K562 (cell line): ENCODE measurements around the gene RSPH6A. TPM values are rescaled to one million over a fixed set of nuclear protein-coding genes. Genes with fewer than 3 reads are reported as not detected.

Experiments used
- ATAC-seq: fragments of 200-7000 bp; cut with Tn5 transposase; 3 replicates; pipeline ENCODE4 v1.9.1; 2020; ENCODE audit warnings: moderate library complexity
- BruUV-seq: library from RNA; stranded (reverse); fragments of 400-500 nt; replicated peaks from 2 replicates; lab custom pipeline; 2021; lab: Mats Ljungman, UMichigan
- CTCF ChIA-PET: fragments of 300-600 bp; formaldehyde crosslinking; extraction: SDS; loops from one replicate; lab custom pipeline; 2021; ENCODE audit warnings: low intra/inter-chr PET ratio; lab: Yijun Ruan, JAX
- POLR2A ChIA-PET: fragments of 300-600, 350-650 bp; sonication (Branson Sonifier 250); formaldehyde crosslinking; extraction: SDS; loops from one replicate; lab custom pipeline; 2021; ENCODE audit warnings: antibody characterized with exemption, inconsistent platforms; lab: Yijun Ruan, JAX
- DNase-seq, 4 experiments: peaks; one replicate each; pipeline versions ENCODE4 v3.0.0 to v3.0.0-alpha.2; 2011 to 2018; ENCODE audit warnings: low spot score in 3 of 4, mixed read lengths in 3 of 4; ENCODE audit errors: extremely low read depth in 1 of 4
- FAIRE-seq: peaks from 2 replicates; lab custom pipeline; 2011; peaks lifted over from hg19 to GRCh38; lab: Jason Lieb, UNC
- H2AFZ ChIP-seq: 2 replicates; pipeline ENCODE4 v1.6.0; 2011; ENCODE audit warnings: low read depth, low read length, control low read depth, inconsistent platforms
- H3K27ac ChIP-seq: fragments of 200-600 bp; 3 replicates; pipeline ENCODE4 v1.8.0; 2011; ENCODE audit warnings: low read depth, mild to moderate bottlenecking, control low read depth, inconsistent platforms, low read length, moderate library complexity, mixed read lengths; ENCODE audit errors: extremely low read depth
- H3K27me3 ChIP-seq, 2 experiments: fragments of 300-600 bp in 1 of 2; 2 replicates in 1 of 2; 3 replicates in 1 of 2; pipeline versions ENCODE4 v1.6.0 to v1.8.0; 2011; ENCODE audit warnings: inconsistent platforms in 2 of 2, low read length in 2 of 2, mild to moderate bottlenecking in 1 of 2, mixed read lengths in 1 of 2, moderate library complexity in 1 of 2; ENCODE audit not compliant: control insufficient read depth in 2 of 2, insufficient read depth in 2 of 2
- H3K36me3 ChIP-seq: fragments of 300-600 bp; 3 replicates; pipeline ENCODE4 v1.8.0; 2011; ENCODE audit warnings: mild to moderate bottlenecking, low read length, inconsistent platforms; ENCODE audit not compliant: control insufficient read depth, insufficient read depth
- H3K4me1 ChIP-seq, 2 experiments: fragments of 200-600 bp in 1 of 2; replicated peaks in 1 of 2; 2 replicates in 1 of 2; 3 replicates in 1 of 2; pipeline versions ENCODE4 v1.5.1 to v1.8.0; 2011; ENCODE audit warnings: inconsistent platforms in 2 of 2, low read length in 2 of 2, mild to moderate bottlenecking in 1 of 2, mixed read lengths in 1 of 2, moderate library complexity in 1 of 2; ENCODE audit not compliant: control insufficient read depth in 2 of 2, insufficient read depth in 2 of 2
- H3K4me2 ChIP-seq: 2 replicates; pipeline ENCODE4 v1.6.1; 2011; ENCODE audit warnings: low read length, control low read depth, inconsistent platforms, mixed read lengths; ENCODE audit not compliant: insufficient read depth
- H3K4me3 ChIP-seq: fragments of 200-600 bp; sonication (generic), shearing (Covaris generic); 2 replicates; pipeline ENCODE4 v1.5.1; 2016; ENCODE audit warnings: control low read depth, inconsistent platforms
- H3K79me2 ChIP-seq: fragments of 200-600 bp; 3 replicates; pipeline ENCODE4 v1.8.0; 2011; ENCODE audit warnings: low read length, inconsistent platforms; ENCODE audit not compliant: control insufficient read depth, insufficient read depth
- H3K9ac ChIP-seq, 2 experiments: 2 replicates each; pipeline versions ENCODE4 v1.6.0 to v1.6.1; 2011; ENCODE audit warnings: low read depth in 2 of 2, low read length in 2 of 2, control low read depth in 1 of 2, inconsistent platforms in 1 of 2, mild to moderate bottlenecking in 1 of 2, mixed read lengths in 1 of 2; ENCODE audit not compliant: insufficient read depth in 1 of 2
- H3K9me1 ChIP-seq: one replicate; pipeline ENCODE4 v1.6.0; 2011; ENCODE audit warnings: inconsistent platforms, mild to moderate bottlenecking, low read length, moderate library complexity; ENCODE audit not compliant: control insufficient read depth, insufficient read depth
- H3K9me3 ChIP-seq: replicated peaks from 2 replicates; pipeline ENCODE4 v1.5.1; 2011; ENCODE audit warnings: low read depth, low read length, inconsistent platforms; ENCODE audit not compliant: control insufficient read depth, insufficient read depth
- H4K20me1 ChIP-seq: replicated peaks from 2 replicates; pipeline ENCODE4 v1.6.1; 2011; ENCODE audit warnings: low read length, inconsistent platforms, mixed read lengths; ENCODE audit not compliant: control insufficient read depth, insufficient read depth
- EGR1 ChIP-seq: fragments of 450-650 bp; conservative IDR thresholded peaks from 2 replicates; pipeline ENCODE4 v1.6.1; 2017; ENCODE audit warnings: mild to moderate bottlenecking
- FOXP1 ChIP-seq: sonication (generic); formaldehyde crosslinking; IDR thresholded peaks from 2 replicates; pipeline ENCODE4 v1.8.0; 2022; ENCODE audit warnings: mild to moderate bottlenecking, missing genetic modification reagents
- POLR2G ChIP-seq: fragments of 200-400 bp; formaldehyde crosslinking; IDR thresholded peaks from 2 replicates; pipeline ENCODE4 v1.6.1; 2017; ENCODE audit warnings: low read depth, mild to moderate bottlenecking, antibody characterized with exemption, low read length, moderate library complexity
- PURB ChIP-seq: sonication (generic); formaldehyde crosslinking; IDR thresholded peaks from 2 replicates; pipeline ENCODE4 v1.9.0; 2021; ENCODE audit warnings: low read depth, mild to moderate bottlenecking, missing genetic modification reagents
- TAF1 ChIP-seq: IDR thresholded peaks from 2 replicates; pipeline ENCODE4 v1.6.1; 2011; ENCODE audit warnings: mild to moderate bottlenecking, low read length, moderate library complexity; ENCODE audit not compliant: insufficient read depth, control insufficient read depth, severe bottlenecking; ENCODE audit errors: extremely low read depth
- ZBTB1 ChIP-seq: sonication (generic); formaldehyde crosslinking; IDR thresholded peaks from 2 replicates; pipeline ENCODE4 v1.8.1; 2023; ENCODE audit warnings: missing genetic modification reagents, low read depth, mild to moderate bottlenecking, borderline replicate concordance
- WGBS: fragments of 100-300 bp; shearing (Covaris generic); methylation state at CpG from one replicate; pipeline ENCODE4 v1.1.6; 2016; ENCODE audit warnings: low coverage, mixed read lengths; ENCODE audit not compliant: insufficient coverage; ENCODE audit errors: missing lambda C conversion rate; 5-methylcytosine and 5-hydroxymethylcytosine counted together
- in situ Hi-C: fragments of 300-500 bp; cut with MboI; formaldehyde crosslinking; loops from 4 replicates; pipeline ENCODE4 v1.15.0; 2018; ENCODE audit warnings: inconsistent platforms, mixed read lengths
- intact Hi-C: fragments of 100-400 bp; cut with micrococcal nuclease; formaldehyde crosslinking; loops from 2 replicates; pipeline ENCODE4 v1.14.2; 2022
- polyA plus RNA-seq, 8 experiments: library from polyadenylated mRNA; depleted of rRNA in 4 of 8; stranded (reverse) in 5 of 8; unstranded in 3 of 8; fragments of >200 nt; fragmentation: Nextera tagmentation in 2 of 8; fragmentation: Illumina TruSeq in 1 of 8; extraction: Ambion mirVana in 2 of 8; extraction: Trizol in 1 of 8; gene quantifications; 2 replicates each; pipeline versions ENCODE4 v1.2.1 to v1.2.3, GENCODE V29; 2011 to 2014; ENCODE audit warnings: inconsistent platforms in 1 of 8, missing spikeins in 1 of 8
- total RNA-seq, 7 experiments: library from RNA; depleted of rRNA in 6 of 7; stranded (reverse); fragments of >200 nt in 6 of 7; fragmentation: Illumina TruSeq in 2 of 7; extraction: Trizol in 2 of 7; gene quantifications; 2 replicates each; pipeline versions ENCODE4 v1.2.1 to v1.2.3, GENCODE V29; 2011 to 2021; ENCODE audit warnings: low replicate concordance in 1 of 7
- TF ChIP-seq, protein P1 (sequence below): fragments of 250-450 bp; sonication (Bioruptor Pico); IDR thresholded peaks from 2 replicates; pipeline ENCODE4 v1.8.0; 2021; ENCODE audit warnings: moderate library complexity, mild to moderate bottlenecking, inconsistent platforms
- TF ChIP-seq, protein P2 (sequence below): sonication (generic); formaldehyde crosslinking; IDR thresholded peaks from 2 replicates; pipeline ENCODE4 v1.8.1; 2023; ENCODE audit warnings: mild to moderate bottlenecking, missing genetic modification reagents, moderate library complexity
- TF ChIP-seq, protein P3 (sequence below): fragments of 250-450 bp; sonication (Bioruptor Pico); IDR thresholded peaks from 2 replicates; pipeline ENCODE4 v1.5.0; 2022; ENCODE audit warnings: mild to moderate bottlenecking

Gene RSPH6A
- total and polyA plus RNA-seq, 9 of the 15 experiments (the other 6 are each of a cell fraction or from before 2014, with no cell fraction given), result 0.03 to 0.15 (median 0.07) TPM; not detected in 5

DNA sequence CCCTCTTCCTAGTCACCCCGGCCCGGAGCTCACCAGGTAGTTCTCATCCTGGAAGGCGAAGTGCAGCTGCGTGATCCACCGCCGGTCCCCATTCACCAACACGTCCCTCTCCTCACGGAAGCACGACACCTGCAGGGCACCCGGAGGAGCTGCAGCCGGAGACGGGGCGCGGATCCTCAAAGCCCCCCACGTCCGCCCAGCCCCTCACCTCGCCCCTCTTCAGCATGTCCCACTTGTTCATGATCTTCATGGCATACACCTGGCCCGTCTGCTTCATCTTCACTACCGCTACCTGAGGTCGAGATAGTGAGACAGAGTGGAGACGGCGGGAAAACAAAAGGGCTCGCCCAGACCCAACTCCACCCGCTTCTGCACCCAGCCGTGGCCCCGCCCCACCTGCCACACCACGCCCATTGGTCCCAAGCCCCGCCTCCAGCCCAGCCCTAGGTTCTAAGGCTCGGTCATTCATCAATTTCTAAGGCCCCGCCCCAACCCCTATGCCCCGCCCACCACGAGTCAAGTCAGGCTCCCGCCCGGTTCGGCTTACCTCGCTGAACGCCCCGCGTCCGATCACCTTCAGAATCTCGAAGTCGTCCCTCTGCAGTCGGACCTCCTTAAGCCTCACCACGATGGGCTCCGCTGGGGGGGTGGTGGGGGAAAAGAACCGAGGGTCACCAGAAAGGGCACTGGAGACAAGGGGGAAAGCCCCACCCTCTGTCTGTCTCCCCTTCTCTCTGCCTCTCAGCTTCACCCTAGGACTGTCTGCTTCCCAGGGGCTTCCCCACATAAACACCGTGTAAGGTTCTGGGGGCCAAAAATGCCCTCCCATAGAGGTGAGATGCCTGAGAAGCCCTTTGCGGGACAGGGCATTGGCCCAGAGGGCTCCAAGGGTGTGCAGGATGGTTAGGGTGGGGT lies 35.6 kb downstream of the RSPH6A start (continued):
- TF ChIP-seq, protein P1, sequence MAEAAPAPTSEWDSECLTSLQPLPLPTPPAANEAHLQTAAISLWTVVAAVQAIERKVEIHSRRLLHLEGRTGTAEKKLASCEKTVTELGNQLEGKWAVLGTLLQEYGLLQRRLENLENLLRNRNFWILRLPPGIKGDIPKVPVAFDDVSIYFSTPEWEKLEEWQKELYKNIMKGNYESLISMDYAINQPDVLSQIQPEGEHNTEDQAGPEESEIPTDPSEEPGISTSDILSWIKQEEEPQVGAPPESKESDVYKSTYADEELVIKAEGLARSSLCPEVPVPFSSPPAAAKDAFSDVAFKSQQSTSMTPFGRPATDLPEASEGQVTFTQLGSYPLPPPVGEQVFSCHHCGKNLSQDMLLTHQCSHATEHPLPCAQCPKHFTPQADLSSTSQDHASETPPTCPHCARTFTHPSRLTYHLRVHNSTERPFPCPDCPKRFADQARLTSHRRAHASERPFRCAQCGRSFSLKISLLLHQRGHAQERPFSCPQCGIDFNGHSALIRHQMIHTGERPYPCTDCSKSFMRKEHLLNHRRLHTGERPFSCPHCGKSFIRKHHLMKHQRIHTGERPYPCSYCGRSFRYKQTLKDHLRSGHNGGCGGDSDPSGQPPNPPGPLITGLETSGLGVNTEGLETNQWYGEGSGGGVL (CRISPR knock-in tag), result no peak
- TF ChIP-seq TAF1, result peak; percentile 13
- TF ChIP-seq ZBTB1 (CRISPR knock-in tag), result no peak

DNA sequence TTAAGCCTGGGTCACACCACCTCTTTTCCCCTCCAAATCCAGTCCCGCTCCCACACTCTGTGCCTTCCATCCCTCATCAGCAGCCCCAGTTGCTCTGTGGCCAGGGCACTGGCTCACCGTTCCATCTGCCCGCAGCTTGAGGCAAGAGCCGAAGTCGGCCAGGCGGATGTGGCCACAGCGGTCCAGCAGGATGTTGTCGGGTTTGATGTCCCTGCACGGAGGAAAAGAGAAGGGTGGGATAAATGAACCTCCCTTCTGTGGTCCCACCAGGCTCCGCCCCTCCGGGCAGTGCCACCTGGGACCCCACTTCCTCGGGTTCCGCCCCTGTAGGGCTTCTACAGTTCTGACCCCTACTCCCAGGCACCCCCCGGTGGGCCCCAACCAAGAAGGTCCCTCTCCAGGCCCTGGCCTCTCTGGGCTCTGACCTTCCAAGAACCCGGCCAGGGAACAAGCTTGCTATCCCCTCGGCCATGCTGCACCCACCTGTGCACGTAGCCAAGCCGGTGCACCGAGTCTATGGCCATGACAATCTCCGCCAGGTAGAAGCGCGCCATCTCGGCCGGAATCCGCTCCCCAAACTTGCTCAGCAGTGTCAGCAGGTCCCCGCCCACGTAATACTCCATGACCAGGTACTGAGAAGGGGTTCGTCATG lies 37.0 kb downstream of the RSPH6A start:
- no TSS peak for BruUV-seq
- H2AFZ ChIP-seq, result no peak overlapping the region
- H4K20me1 ChIP-seq, result peaks cover 10% of the 10 kb centered on the region; the same call in 1 of the 2 replicates
- H3K4me1 ChIP-seq, result peaks cover 16 to 61% of the 10 kb centered on the region in 2 experiments
- H3K4me2 ChIP-seq, result no peak overlapping the region
- peaks cover 5% of the 10 kb centered on the region for H3K9me1 ChIP-seq
- no peaks in the 10 kb centered on the region for H3K27me3 ChIP-seq
- no peaks in the 10 kb centered on the region for H3K9me3 ChIP-seq
- in situ Hi-C loops (no loop called here), intact Hi-C loops (no loop called here)
- no peak overlapping the region for H3K4me3 ChIP-seq
- CTCF ChIA-PET, result no interaction called here
- FAIRE-seq (no peak), ATAC-seq (no peak), DNase-seq (no peak)
- no peaks in the 10 kb centered on the region for H3K79me2 ChIP-seq
- POLR2A ChIA-PET, result interaction anchor here (1.1 to 1.5 kb wide), 2 partner anchors 11 to 42 kb away, joined by 5 to 6 read pairs; no protein-coding TSS in a partner anchor
- H3K9ac ChIP-seq, result no peak overlapping the region; a peak in 1 of 4 replicates
- H3K27ac ChIP-seq, result no peak overlapping the region
- WGBS, result 94% methylated on average over 27 of the region's 28 CpGs
- peaks cover 24% of the 10 kb centered on the region; the same call in 2 of the 3 replicates for H3K36me3 ChIP-seq
- 0 out of 2 replicates have a peak, but pooled peaks have one; percentile 6 for TF ChIP-seq EGR1
- TF ChIP-seq, protein P2, sequence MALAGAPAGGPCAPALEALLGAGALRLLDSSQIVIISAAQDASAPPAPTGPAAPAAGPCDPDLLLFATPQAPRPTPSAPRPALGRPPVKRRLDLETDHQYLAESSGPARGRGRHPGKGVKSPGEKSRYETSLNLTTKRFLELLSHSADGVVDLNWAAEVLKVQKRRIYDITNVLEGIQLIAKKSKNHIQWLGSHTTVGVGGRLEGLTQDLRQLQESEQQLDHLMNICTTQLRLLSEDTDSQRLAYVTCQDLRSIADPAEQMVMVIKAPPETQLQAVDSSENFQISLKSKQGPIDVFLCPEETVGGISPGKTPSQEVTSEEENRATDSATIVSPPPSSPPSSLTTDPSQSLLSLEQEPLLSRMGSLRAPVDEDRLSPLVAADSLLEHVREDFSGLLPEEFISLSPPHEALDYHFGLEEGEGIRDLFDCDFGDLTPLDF (CRISPR knock-in tag), result no peak
- 0 out of 2 replicates have a peak, but pooled peaks have one; percentile 27 for TF ChIP-seq FOXP1 (CRISPR knock-in tag)
- TF ChIP-seq POLR2G, result peak; percentile 71
- TF ChIP-seq, protein P3, sequence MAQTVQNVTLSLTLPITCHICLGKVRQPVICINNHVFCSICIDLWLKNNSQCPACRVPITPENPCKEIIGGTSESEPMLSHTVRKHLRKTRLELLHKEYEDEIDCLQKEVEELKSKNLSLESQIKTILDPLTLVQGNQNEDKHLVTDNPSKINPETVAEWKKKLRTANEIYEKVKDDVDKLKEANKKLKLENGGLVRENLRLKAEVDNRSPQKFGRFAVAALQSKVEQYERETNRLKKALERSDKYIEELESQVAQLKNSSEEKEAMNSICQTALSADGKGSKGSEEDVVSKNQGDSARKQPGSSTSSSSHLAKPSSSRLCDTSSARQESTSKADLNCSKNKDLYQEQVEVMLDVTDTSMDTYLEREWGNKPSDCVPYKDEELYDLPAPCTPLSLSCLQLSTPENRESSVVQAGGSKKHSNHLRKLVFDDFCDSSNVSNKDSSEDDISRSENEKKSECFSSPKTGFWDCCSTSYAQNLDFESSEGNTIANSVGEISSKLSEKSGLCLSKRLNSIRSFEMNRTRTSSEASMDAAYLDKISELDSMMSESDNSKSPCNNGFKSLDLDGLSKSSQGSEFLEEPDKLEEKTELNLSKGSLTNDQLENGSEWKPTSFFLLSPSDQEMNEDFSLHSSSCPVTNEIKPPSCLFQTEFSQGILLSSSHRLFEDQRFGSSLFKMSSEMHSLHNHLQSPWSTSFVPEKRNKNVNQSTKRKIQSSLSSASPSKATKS (CRISPR knock-in tag), result no peak
- TF ChIP-seq PURB, result no peak
